AG08395 (cell line): Measurements from ENCODE around the gene ARAP1.

ENCODE experiments used
- DNase-seq: peaks from one replicate; pipeline ENCODE4 v3.0.0; 2012; ENCODE audit warnings: mixed read lengths, low spot score

ARAP1 gene

GRCh38 chr11:72723508-72723907 lies 28.7 kb downstream of the ARAP1 start:
- DNase-seq: no peak

GRCh38 chr11:72722050-72722748 lies 30.0 kb downstream of the ARAP1 start:
- DNase-seq: peak; percentile 97

- no peak for DNase-seq
Measured at GRCh38 chr11:72721689-72722049, 30.5 kb downstream of the ARAP1 start.

- no peak for DNase-seq
Measured at GRCh38 chr11:72721276-72721675, 30.9 kb downstream of the ARAP1 start.

- DNase-seq: no peak
Measured at GRCh38 chr11:72720784-72721183, 31.4 kb downstream of the ARAP1 start.

- DNase-seq: no peak
Measured at GRCh38 chr11:72720047-72720446, 32.2 kb downstream of the ARAP1 start.

- DNase-seq: no peak
Measured at GRCh38 chr11:72719551-72719950, 32.7 kb downstream of the ARAP1 start.

GRCh38 chr11:72719144-72719543 lies 33.1 kb downstream of the ARAP1 start:
- no peak for DNase-seq

- no peak for DNase-seq
Measured at GRCh38 chr11:72718101-72718501, 34.1 kb downstream of the ARAP1 start.

- no peak for DNase-seq
Measured at GRCh38 chr11:72716788-72717435, 35.3 kb downstream of the ARAP1 start.

GRCh38 chr11:72716290-72716689 lies 35.9 kb downstream of the ARAP1 start:
- DNase-seq: no peak

- no peak for DNase-seq
Measured at GRCh38 chr11:72712841-72713240, 39.4 kb downstream of the ARAP1 start.

GRCh38 chr11:72712168-72712751 lies 39.9 kb downstream of the ARAP1 start:
- DNase-seq: peak; percentile 39

- no peak for DNase-seq
Measured at GRCh38 chr11:72711141-72711540, 41.1 kb downstream of the ARAP1 start.

- no peak for DNase-seq
Measured at GRCh38 chr11:72710278-72710677, 41.9 kb downstream of the ARAP1 start.

- no peak for DNase-seq
Measured at GRCh38 chr11:72709478-72710238, 42.5 kb downstream of the ARAP1 start.

- DNase-seq: no peak
Measured at GRCh38 chr11:72707032-72707431, 45.2 kb downstream of the ARAP1 start.

GRCh38 chr11:72706579-72706978 lies 45.6 kb downstream of the ARAP1 start:
- no peak for DNase-seq

GRCh38 chr11:72705442-72706365 lies 46.5 kb downstream of the ARAP1 start:
- DNase-seq: no peak

- no peak for DNase-seq
Measured at GRCh38 chr11:72704783-72705265, 47.4 kb downstream of the ARAP1 start.

- no peak for DNase-seq
Measured at GRCh38 chr11:72704028-72704782, 48.0 kb downstream of the ARAP1 start.
